ENCODE measurements around the gene MYL6B. TPM values are rescaled to one million over a fixed set of nuclear protein-coding genes. Genes with fewer than 3 reads are reported as not detected.
"Not testable (repeated sequence)": the region's sequence is repeated elsewhere in the genome, so short reads cannot be mapped to it uniquely, and the experiment has no call there.

The MYL6B gene
- total RNA-seq, 2 donors from 2014 or later = 153 to 191 TPM

- Mint-ChIP-seq H3K36me3 (ENCODE audit: low read depth) (peaks cover 61% of the 10 kb centered on the region), H3K27ac (no peak overlapping the region), H3K9me3 (no peaks in the 10 kb centered on the region), H3K4me3 (no peak overlapping the region), H3K4me1 (peaks cover 13% of the 10 kb centered on the region), H3K27me3 (ENCODE audit: insufficient read depth) (no peaks in the 10 kb centered on the region)
- TF ChIP-seq, protein P1, sequence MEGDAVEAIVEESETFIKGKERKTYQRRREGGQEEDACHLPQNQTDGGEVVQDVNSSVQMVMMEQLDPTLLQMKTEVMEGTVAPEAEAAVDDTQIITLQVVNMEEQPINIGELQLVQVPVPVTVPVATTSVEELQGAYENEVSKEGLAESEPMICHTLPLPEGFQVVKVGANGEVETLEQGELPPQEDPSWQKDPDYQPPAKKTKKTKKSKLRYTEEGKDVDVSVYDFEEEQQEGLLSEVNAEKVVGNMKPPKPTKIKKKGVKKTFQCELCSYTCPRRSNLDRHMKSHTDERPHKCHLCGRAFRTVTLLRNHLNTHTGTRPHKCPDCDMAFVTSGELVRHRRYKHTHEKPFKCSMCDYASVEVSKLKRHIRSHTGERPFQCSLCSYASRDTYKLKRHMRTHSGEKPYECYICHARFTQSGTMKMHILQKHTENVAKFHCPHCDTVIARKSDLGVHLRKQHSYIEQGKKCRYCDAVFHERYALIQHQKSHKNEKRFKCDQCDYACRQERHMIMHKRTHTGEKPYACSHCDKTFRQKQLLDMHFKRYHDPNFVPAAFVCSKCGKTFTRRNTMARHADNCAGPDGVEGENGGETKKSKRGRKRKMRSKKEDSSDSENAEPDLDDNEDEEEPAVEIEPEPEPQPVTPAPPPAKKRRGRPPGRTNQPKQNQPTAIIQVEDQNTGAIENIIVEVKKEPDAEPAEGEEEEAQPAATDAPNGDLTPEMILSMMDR (conservative IDR thresholded peaks at IDR 0.05) = no peak
- Histone ChIP-seq H3K4me3 (ENCODE audit: low read length) (no peak overlapping the region), H3K36me3 (ENCODE audit: control insufficient read depth, insufficient read depth, low read length) (peaks cover 58% of the 10 kb centered on the region), H3K27ac (ENCODE audit: low read depth, low read length) (no peak overlapping the region), H3K27me3 (ENCODE audit: control insufficient read depth, insufficient read depth, low read length, poor library complexity, severe bottlenecking) (no peaks in the 10 kb centered on the region), H3K9ac (ENCODE audit: extremely low read depth, low read length, poor library complexity, severe bottlenecking) (no peak overlapping the region), H3K9me3 (ENCODE audit: control insufficient read depth, low read length) (no peaks in the 10 kb centered on the region), H3K4me1 (ENCODE audit: control insufficient read depth, insufficient read depth, low read length) (peaks cover 3% of the 10 kb centered on the region)
- 83 to 100% methylated on average over 1 of the region's 1 CpG for WGBS, 2 experiments (ENCODE audit: insufficient coverage in 1 of 2, insufficient read length in 1 of 2)
- no peak for DNase-seq
These were observed 38.3 kb upstream of the MYL6B start for GRCh38 chr12:56114084-56114483.

- Histone ChIP-seq H3K4me3 (ENCODE audit: low read length) (peak overlapping the region; percentile 93), H3K9me3 (ENCODE audit: control insufficient read depth, low read length) (no peaks in the 10 kb centered on the region), H3K36me3 (ENCODE audit: control insufficient read depth, insufficient read depth, low read length) (peaks cover 50% of the 10 kb centered on the region), H3K27ac (ENCODE audit: low read depth, low read length) (no peak overlapping the region), H3K27me3 (ENCODE audit: control insufficient read depth, insufficient read depth, low read length, poor library complexity, severe bottlenecking) (no peaks in the 10 kb centered on the region), H3K9ac (ENCODE audit: extremely low read depth, low read length, poor library complexity, severe bottlenecking) (peak overlapping the region; percentile 97), H3K4me1 (ENCODE audit: control insufficient read depth, insufficient read depth, low read length) (peaks cover 5% of the 10 kb centered on the region)
- peaks cover 53% of the 10 kb centered on the region for H3K36me3 Mint-ChIP-seq (ENCODE audit: low read depth)
- H3K4me1 Mint-ChIP-seq = peaks cover 19% of the 10 kb centered on the region
- no peaks in the 10 kb centered on the region for H3K9me3 Mint-ChIP-seq
- WGBS, 2 experiments (ENCODE audit: insufficient coverage in 1 of 2, insufficient read length in 1 of 2) = 63 to 89% methylated on average over 10 of the region's 10 CpGs
- no peaks in the 10 kb centered on the region for H3K27me3 Mint-ChIP-seq (ENCODE audit: insufficient read depth)
- TF ChIP-seq, protein P1 (conservative IDR thresholded peaks at IDR 0.05) = no peak
- peak overlapping the region; percentile 96 for H3K4me3 Mint-ChIP-seq
- peak overlapping the region; percentile 100 for H3K27ac Mint-ChIP-seq
- peak; percentile 75 for DNase-seq
These were observed 37.1 kb upstream of the MYL6B start for GRCh38 chr12:56115329-56115728.

- Mint-ChIP-seq H3K27me3 (ENCODE audit: insufficient read depth) (no peaks in the 10 kb centered on the region), H3K27ac (peak within 1 kb of the TSS; percentile 100), H3K36me3 (ENCODE audit: low read depth) (peaks cover 53% of the 10 kb centered on the region), H3K9me3 (no peaks in the 10 kb centered on the region), H3K4me3 (peak within 1 kb of the TSS; percentile 96), H3K4me1 (peaks cover 19% of the 10 kb centered on the region)
- peak within 1 kb of the TSS; percentile 93 for H3K4me3 ChIP-seq (ENCODE audit: low read length)
- peaks cover 5% of the 10 kb centered on the region for H3K4me1 ChIP-seq (ENCODE audit: control insufficient read depth, insufficient read depth, low read length)
- peak within 1 kb of the TSS; percentile 93 for H3K27ac ChIP-seq (ENCODE audit: low read depth, low read length)
- H3K27me3 ChIP-seq (ENCODE audit: control insufficient read depth, insufficient read depth, low read length, poor library complexity, severe bottlenecking) = no peaks in the 10 kb centered on the region
- 0% methylated on average over 7 to 34 of the region's 34 CpGs for WGBS, 2 experiments (ENCODE audit: insufficient coverage in 1 of 2, insufficient read length in 1 of 2)
- TF ChIP-seq, protein P1 (conservative IDR thresholded peaks at IDR 0.05) = no peak
- H3K9me3 ChIP-seq (ENCODE audit: control insufficient read depth, low read length) = no peaks in the 10 kb centered on the region
- peak within 1 kb of the TSS; percentile 97 for H3K9ac ChIP-seq (ENCODE audit: extremely low read depth, low read length, poor library complexity, severe bottlenecking)
- DNase-seq = peak; percentile 98
- peaks cover 43% of the 10 kb centered on the region for H3K36me3 ChIP-seq (ENCODE audit: control insufficient read depth, insufficient read depth, low read length)
These were observed 35.9 kb upstream of the MYL6B start, which contains the start of gene RPL41 for GRCh38 chr12:56116267-56117081. Gene RPL41, plus strand, starts transcription at chr12:56116633.

- Mint-ChIP-seq H3K4me1 (peaks cover 19% of the 10 kb centered on the region), H3K36me3 (ENCODE audit: low read depth) (peaks cover 49% of the 10 kb centered on the region), H3K27ac (peak overlapping the region; percentile 100), H3K4me3 (peak overlapping the region; percentile 96)
- H3K9ac ChIP-seq (ENCODE audit: extremely low read depth, low read length, poor library complexity, severe bottlenecking) = peak overlapping the region; percentile 97
- H3K27me3 ChIP-seq (ENCODE audit: control insufficient read depth, insufficient read depth, low read length, poor library complexity, severe bottlenecking); DNase-seq; H3K9me3 Mint-ChIP-seq; H3K9me3 ChIP-seq (ENCODE audit: control insufficient read depth, low read length); H3K27me3 Mint-ChIP-seq (ENCODE audit: insufficient read depth); H3K4me1 ChIP-seq (ENCODE audit: control insufficient read depth, insufficient read depth, low read length): not testable (repeated sequence)
- H3K27ac ChIP-seq (ENCODE audit: low read depth, low read length) = peak overlapping the region; percentile 93
- H3K4me3 ChIP-seq (ENCODE audit: low read length) = peak overlapping the region; percentile 93
- WGBS, 2 experiments (ENCODE audit: insufficient coverage in 1 of 2, insufficient read length in 1 of 2) = 0 to 1% methylated on average over 4 to 10 of the region's 16 CpGs
- peaks cover 41% of the 10 kb centered on the region for H3K36me3 ChIP-seq (ENCODE audit: control insufficient read depth, insufficient read depth, low read length)
These were observed 35.2 kb upstream of the MYL6B start for GRCh38 chr12:56117082-56117706.
